Epidermal melanocyte (primary cell): Measurements from ENCODE around the gene GALNT18.
"Not testable (repeated sequence)": the region's sequence is repeated elsewhere in the genome, so short reads cannot be mapped to it uniquely, and the experiment has no call there.

Source experiments
- DNase-seq: peaks from one replicate; pipeline ENCODE4 v3.0.0; 2011; ENCODE audit warnings: low spot score; ENCODE audit not compliant: insufficient read length

GALNT18 gene

DNA sequence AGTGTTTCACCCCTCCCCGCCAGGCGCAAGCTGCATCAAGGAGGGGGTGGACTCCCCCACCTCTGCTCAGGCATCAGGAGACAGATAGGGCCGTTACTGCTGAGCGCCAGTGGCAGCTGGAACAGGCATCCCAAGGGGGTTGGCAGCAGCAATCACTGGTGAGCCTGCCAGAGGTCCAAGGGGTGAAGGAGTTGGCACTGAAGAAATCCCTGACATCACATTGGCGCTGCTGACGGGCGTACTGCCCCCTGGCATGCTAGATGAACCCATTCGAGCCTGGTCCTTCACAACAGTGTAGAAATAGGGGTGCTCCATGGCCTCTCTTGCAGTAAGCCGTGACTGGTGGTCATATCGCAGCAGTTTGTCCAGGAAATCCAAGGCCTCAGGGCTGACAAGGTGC lies 270.0 kb downstream of the GALNT18 start:
- DNase-seq, result not testable (repeated sequence)

GRCh38 chr11:11351042-11351586 lies 270.7 kb downstream of the GALNT18 start:
- DNase-seq, result no peak

GRCh38 chr11:11349870-11350337 lies 271.9 kb downstream of the GALNT18 start:
- peak; percentile 62 for DNase-seq

- no peak for DNase-seq
Measured at GRCh38 chr11:11349106-11349825, 272.5 kb downstream of the GALNT18 start.

DNA sequence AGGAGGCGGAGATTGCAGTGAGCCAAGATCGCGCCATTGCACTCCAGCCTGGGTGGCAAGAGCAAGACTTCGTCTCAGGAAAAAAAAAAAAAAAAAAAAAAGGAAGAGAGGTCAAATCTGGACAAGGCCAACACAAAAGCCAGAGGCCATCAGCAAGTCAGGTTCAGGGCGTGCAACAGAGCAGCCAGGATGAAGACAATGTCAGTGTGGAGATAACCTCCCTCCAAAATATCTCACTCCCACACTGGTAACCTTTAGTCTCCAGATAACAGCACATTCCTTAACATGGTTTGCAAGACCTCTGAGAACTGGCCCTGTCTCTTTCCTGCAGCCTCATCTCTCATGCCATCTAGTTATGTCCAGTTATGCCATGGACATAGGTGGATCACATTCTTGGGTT lies 273.5 kb downstream of the GALNT18 start:
- DNase-seq, result no peak

- DNase-seq, result no peak
Measured at GRCh38 chr11:11347592-11347991, 274.2 kb downstream of the GALNT18 start.

- no peak for DNase-seq
Measured at GRCh38 chr11:11346303-11346702, 275.5 kb downstream of the GALNT18 start.

DNA sequence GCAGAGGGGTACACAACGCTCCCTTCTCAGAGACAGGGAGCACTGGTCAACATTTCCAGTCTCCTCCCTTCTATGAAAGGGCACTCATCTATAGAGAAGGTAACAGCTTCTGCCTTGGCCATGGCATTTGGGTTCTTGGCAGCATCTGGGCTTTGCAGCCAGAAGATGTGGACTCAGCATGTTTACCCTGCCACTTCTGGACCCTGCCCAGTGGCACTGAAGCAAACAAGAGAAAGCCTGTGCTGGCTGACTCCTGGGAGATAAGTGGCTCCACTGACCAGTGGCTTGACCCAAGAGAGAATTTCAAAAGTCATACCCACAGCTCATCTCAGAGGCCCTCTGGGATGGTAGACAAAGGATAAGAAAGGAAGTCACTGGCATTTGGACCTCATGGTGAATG lies 276.7 kb downstream of the GALNT18 start:
- DNase-seq, result no peak

GRCh38 chr11:11344045-11344444 lies 277.8 kb downstream of the GALNT18 start:
- no peak for DNase-seq

GRCh38 chr11:11338304-11338703 lies 283.5 kb downstream of the GALNT18 start:
- no peak for DNase-seq

DNA sequence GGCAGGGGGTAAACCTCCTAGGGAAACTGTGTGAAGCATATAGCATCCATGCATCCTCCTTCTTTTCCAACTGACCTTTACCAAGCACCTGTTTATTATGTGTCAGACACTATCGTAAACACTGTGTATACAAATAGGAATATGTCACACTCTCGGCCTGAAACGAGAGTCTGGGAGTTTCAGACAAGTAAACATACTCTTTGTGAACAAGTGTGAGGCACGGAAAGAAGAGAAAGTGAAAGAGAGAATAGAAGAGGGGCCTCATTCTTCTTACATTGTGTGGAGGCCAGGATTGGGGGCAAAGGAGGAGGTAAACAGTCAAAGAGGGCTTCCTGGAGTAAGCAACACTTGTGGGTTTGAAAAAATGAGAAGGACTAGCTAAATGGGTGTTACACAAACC lies 285.1 kb downstream of the GALNT18 start:
- no peak for DNase-seq

- no peak for DNase-seq
Measured at GRCh38 chr11:11335043-11335442, 286.8 kb downstream of the GALNT18 start.

DNA sequence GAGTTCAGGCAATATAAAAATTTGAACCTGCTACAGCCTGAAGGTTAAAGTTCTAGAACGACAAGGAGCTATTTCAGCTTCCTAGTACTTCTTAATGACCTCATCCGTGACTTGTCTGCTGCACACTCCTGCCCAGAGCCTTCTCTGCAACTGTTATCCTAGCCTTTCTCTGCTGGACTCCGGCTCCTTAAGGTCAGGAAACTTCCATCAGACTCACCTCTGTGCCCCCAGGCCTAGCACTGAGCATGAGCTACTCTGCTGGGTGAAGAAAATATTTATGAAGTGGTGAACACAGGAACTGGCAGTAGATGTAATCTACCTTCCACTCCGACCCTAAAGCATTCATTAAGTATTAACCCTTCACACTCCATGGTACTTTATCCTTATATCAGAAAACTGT lies 287.2 kb downstream of the GALNT18 start:
- DNase-seq, result no peak

DNA sequence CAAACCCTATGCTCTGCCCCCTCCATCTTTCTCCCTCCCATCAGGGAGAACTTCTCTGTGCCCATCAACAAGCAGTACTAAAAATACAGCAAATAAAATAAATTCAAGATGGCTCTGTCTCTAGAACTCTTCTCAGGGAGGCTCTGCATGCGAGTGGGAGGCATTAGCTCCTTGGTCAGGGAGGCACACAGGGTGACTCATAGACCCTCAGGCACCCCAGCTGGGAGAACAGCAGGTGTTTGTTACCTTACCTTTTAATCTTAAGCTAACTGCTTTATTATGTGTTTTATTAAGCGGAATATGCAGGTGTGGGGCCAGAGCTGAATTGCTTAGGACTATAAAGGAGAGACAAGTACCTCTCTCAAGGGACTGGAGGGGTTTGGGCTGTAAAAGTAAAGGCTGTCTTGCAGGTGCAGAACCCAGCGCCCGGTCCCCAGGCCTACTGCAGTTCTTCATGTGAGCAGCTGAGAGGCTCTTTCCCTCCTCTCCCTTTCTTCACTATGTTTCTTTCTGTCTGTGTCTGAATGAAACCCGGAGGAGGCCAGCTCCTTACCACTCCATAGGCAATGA lies 289.6 kb downstream of the GALNT18 start:
- DNase-seq, result no peak

DNA sequence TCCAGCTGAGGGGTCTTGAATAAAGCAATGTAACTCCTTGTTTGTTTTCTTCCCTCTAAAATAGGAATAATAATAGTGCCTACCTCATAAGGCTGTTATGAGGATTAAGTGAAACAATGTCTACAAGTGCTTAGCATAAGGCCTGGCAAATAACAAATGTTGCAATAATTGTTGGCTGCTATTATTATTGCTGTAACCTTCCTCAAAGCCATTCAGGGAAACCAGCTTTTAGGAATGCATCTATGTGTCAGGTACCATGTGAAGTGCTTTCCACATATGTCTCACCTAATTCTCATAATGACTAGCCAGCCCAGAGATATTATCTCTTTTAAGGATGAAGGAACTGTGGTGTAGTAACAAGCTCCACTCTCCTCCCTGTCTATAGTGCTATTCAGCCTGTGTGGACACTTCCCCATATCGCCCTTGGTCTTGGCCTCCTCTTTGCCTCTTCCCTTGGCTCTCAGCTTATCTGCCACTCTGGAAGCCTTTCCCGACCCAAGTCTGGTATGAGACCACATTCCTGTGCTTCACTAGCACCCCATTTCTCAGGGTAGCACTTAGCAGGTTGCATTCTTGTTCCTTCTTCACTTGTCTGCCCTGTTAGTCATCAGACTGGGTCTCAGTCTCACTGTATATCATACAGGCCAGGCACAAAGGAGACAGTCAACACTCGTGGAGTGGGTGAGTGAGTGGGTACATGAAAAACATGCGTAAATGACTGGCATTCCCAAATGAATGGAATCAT lies 292.6 kb downstream of the GALNT18 start:
- DNase-seq, result no peak

- no peak for DNase-seq
Measured at GRCh38 chr11:11324090-11324489, 297.7 kb downstream of the GALNT18 start.

GRCh38 chr11:11322101-11322500 lies 299.7 kb downstream of the GALNT18 start:
- DNase-seq, result no peak

DNA sequence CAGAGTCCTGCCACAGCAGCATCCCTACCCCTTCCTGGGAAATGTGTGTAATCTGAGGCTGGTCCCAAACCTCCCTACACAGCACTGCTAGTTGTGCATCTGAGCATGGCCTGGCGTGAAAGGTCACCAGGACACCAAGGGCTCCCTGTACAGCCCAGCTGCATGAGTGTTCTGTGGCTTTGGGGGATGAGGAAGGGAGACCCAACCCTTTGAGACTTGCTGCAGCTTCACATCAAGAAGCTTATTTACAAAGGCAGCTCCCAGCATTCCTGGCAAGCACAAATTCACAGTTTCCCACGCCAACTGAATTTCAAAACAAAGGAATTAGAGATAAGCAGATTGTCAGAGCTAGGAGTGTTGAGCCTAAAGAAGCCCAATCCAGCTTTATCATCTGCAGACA lies 301.0 kb downstream of the GALNT18 start:
- DNase-seq, result no peak

- no peak for DNase-seq
Measured at GRCh38 chr11:11318961-11319360, 302.8 kb downstream of the GALNT18 start.

GRCh38 chr11:11318461-11318860 lies 303.3 kb downstream of the GALNT18 start:
- no peak for DNase-seq

- no peak for DNase-seq
Measured at GRCh38 chr11:11316651-11317230, 305.1 kb downstream of the GALNT18 start.
